SH-SY5Y (cell line): ENCODE measurements around the gene TMEM167B.

Experiments used
- GATA2 ChIP-seq: IDR thresholded peaks from 2 replicates; pipeline ENCODE4 v1.6.1; 2011; ENCODE audit warnings: mild to moderate bottlenecking, low read depth, low read length
- GATA3 ChIP-seq: IDR thresholded peaks from 2 replicates; pipeline ENCODE4 v1.6.1; 2011; ENCODE audit warnings: low read depth, mild to moderate bottlenecking, low read length, moderate library complexity

DNA sequence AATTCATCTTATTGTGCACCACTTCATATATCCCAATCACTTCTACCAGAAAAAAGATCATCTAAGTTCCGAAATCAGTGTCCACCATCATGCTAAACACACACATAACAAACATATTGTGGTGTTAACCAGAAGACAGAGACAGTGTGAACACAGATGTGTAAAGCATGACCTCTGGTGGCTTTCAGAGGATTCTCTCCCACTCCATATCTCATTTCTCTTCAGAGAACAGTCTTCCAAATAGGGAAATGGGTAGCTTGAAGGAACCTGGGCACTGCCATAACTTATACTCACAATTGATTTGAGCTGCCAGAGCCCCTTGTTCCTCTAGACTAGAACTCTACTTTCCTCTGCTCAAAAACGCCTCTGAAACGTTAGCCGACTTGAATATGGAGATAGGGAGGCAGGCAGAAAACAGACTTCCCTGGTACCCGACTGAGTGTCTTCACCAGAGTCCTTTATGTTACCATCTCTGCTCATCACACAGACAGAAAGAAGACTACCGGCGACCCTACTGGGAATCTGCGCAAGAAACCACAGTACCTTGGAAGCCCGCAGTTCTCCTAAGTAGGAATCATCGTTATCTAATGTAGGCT lies 21.6 kb downstream of the TMEM167B start:
- no peak for TF ChIP-seq GATA2
- no peak for TF ChIP-seq GATA3
